Mesenchymal stem cell (in vitro differentiated cells and primary cell): Measurements from ENCODE around the gene DYNLT4.

Source experiments
- DNase-seq: peaks from one replicate; pipeline ENCODE4 v3.0.0-alpha.2; 2013
- H2AFZ ChIP-seq: one replicate; pipeline ENCODE4 v1.6.1; 2013; ENCODE audit warnings: low read depth, mild to moderate bottlenecking, control low read depth, inconsistent platforms, low read length, moderate library complexity
- H2AK5ac ChIP-seq: 2 replicates; pipeline ENCODE4 v1.6.1; 2013; ENCODE audit warnings: low read length, moderate library complexity, mild to moderate bottlenecking, inconsistent platforms; ENCODE audit not compliant: severe bottlenecking
- H2BK120ac ChIP-seq: one replicate; pipeline ENCODE4 v1.6.1; 2013; ENCODE audit warnings: low read depth, mild to moderate bottlenecking, inconsistent platforms, low read length, moderate library complexity
- H2BK12ac ChIP-seq, 2 experiments: one replicate each; pipeline ENCODE4 v1.6.1; 2013; ENCODE audit warnings: inconsistent platforms in 2 of 2, low read length in 2 of 2, mild to moderate bottlenecking in 2 of 2, moderate library complexity in 2 of 2, control low read depth in 1 of 2
- H2BK15ac ChIP-seq: one replicate; pipeline ENCODE4 v1.6.1; 2013; ENCODE audit warnings: mild to moderate bottlenecking, low read depth, inconsistent platforms; ENCODE audit not compliant: poor library complexity, severe bottlenecking
- H2BK5ac ChIP-seq: 2 replicates; pipeline ENCODE4 v1.6.1; 2013; ENCODE audit warnings: low read depth, mild to moderate bottlenecking, low read length, control low read depth, inconsistent platforms; ENCODE audit not compliant: poor library complexity, severe bottlenecking
- H3K14ac ChIP-seq, 2 experiments: one replicate each; pipeline ENCODE4 v1.6.1; 2013; ENCODE audit warnings: inconsistent platforms in 2 of 2, low read length in 2 of 2, control low read depth in 1 of 2, mild to moderate bottlenecking in 1 of 2, moderate library complexity in 1 of 2
- H3K18ac ChIP-seq, 2 experiments: one replicate each; pipeline ENCODE4 v1.6.1; 2013; ENCODE audit warnings: inconsistent platforms in 2 of 2, low read length in 2 of 2, control low read depth in 1 of 2, low read depth in 1 of 2, mild to moderate bottlenecking in 1 of 2
- H3K23ac ChIP-seq, 2 experiments: one replicate each; pipeline ENCODE4 v1.6.1; 2013; ENCODE audit warnings: inconsistent platforms in 2 of 2, low read length in 2 of 2, mild to moderate bottlenecking in 2 of 2, moderate library complexity in 2 of 2, control low read depth in 1 of 2
- H3K27ac ChIP-seq: 2 replicates; pipeline ENCODE4 v1.5.1; 2013; ENCODE audit warnings: mild to moderate bottlenecking, moderate library complexity, low read length, control low read depth, inconsistent platforms; ENCODE audit not compliant: poor library complexity, severe bottlenecking
- H3K27me3 ChIP-seq, 2 experiments: 2 replicates each; pipeline versions ENCODE4 v1.6.1 to v1.7.0; 2013; ENCODE audit warnings: low read length in 2 of 2, mild to moderate bottlenecking in 2 of 2, moderate library complexity in 2 of 2, control low read depth in 1 of 2, inconsistent platforms in 1 of 2; ENCODE audit not compliant: control insufficient read depth in 1 of 2, insufficient read depth in 1 of 2
- H3K36me3 ChIP-seq, 2 experiments: 2 replicates each; pipeline versions ENCODE4 v1.6.1 to v1.7.0; 2013; ENCODE audit warnings: low read length in 2 of 2, control low read depth in 1 of 2, inconsistent platforms in 1 of 2, low read depth in 1 of 2, mild to moderate bottlenecking in 1 of 2; ENCODE audit not compliant: insufficient read depth in 2 of 2, control insufficient read depth in 1 of 2
- H3K4ac ChIP-seq, 2 experiments: one replicate each; pipeline ENCODE4 v1.6.1; 2013; ENCODE audit warnings: inconsistent platforms in 2 of 2, low read length in 2 of 2, mild to moderate bottlenecking in 2 of 2, moderate library complexity in 2 of 2, control low read depth in 1 of 2, low read depth in 1 of 2
- H3K4me1 ChIP-seq: 2 replicates; pipeline ENCODE4 v1.6.1; 2013; ENCODE audit warnings: low read depth, low read length, control low read depth; ENCODE audit not compliant: control insufficient read depth, insufficient read depth
- H3K4me2 ChIP-seq: 2 replicates; pipeline ENCODE4 v1.6.1; 2013; ENCODE audit warnings: low read length, mild to moderate bottlenecking, inconsistent platforms; ENCODE audit not compliant: poor library complexity, severe bottlenecking
- H3K4me3 ChIP-seq, 2 experiments: 2 replicates each; pipeline versions ENCODE4 v1.5.1 to v1.7.0; 2013; ENCODE audit warnings: low read length in 2 of 2, mild to moderate bottlenecking in 2 of 2, control low read depth in 1 of 2, low read depth in 1 of 2; ENCODE audit not compliant: insufficient read depth in 1 of 2
- H3K79me1 ChIP-seq: replicated peaks from 2 replicates; pipeline ENCODE4 v1.6.1; 2013; ENCODE audit warnings: mild to moderate bottlenecking, control low read depth, low read length, inconsistent platforms; ENCODE audit not compliant: poor library complexity, severe bottlenecking
- H3K9ac ChIP-seq: 2 replicates; pipeline ENCODE4 v1.7.0; 2013; ENCODE audit warnings: mild to moderate bottlenecking, low read length, moderate library complexity
- H3K9me3 ChIP-seq: 2 replicates; pipeline ENCODE4 v1.7.0; 2013; ENCODE audit warnings: mild to moderate bottlenecking, low read length; ENCODE audit not compliant: control insufficient read depth
- H4K8ac ChIP-seq: one replicate; pipeline ENCODE4 v1.6.1; 2013; ENCODE audit warnings: inconsistent platforms, mild to moderate bottlenecking, low read length, moderate library complexity
- H4K91ac ChIP-seq: one replicate; pipeline ENCODE4 v1.6.1; 2013; ENCODE audit warnings: mild to moderate bottlenecking, low read length, inconsistent platforms
- WGBS: methylation state at CpG from one replicate; pipeline ENCODE4 v1.1.7; 2013; ENCODE audit warnings: mixed read lengths; 5-methylcytosine and 5-hydroxymethylcytosine counted together

DYNLT4 gene

GRCh38 chr1:44831516-44831915 lies 24.4 kb upstream of the DYNLT4 start:
- H3K4ac ChIP-seq = no peak overlapping the region
- H3K9ac ChIP-seq = no peak overlapping the region
- no peak for DNase-seq
- no peak overlapping the region for H2BK120ac ChIP-seq
- no peaks in the 10 kb centered on the region for H3K27me3 ChIP-seq
- WGBS = 83% methylated on average over 9 of the region's 9 CpGs
- no peak overlapping the region for H3K4me3 ChIP-seq
- no peak overlapping the region for H3K4me2 ChIP-seq
- peaks cover 4% of the 10 kb centered on the region for H3K4me1 ChIP-seq
- H4K8ac ChIP-seq = no peak overlapping the region
- H3K9me3 ChIP-seq = no peaks in the 10 kb centered on the region
- H3K27ac ChIP-seq = no peak overlapping the region
- no peak overlapping the region for H2BK12ac ChIP-seq
- no peak overlapping the region for H2AFZ ChIP-seq
- no peak overlapping the region for H3K23ac ChIP-seq
- H2BK5ac ChIP-seq = no peak overlapping the region
- H3K79me1 ChIP-seq = no peaks in the 10 kb centered on the region
- no peak overlapping the region for H3K14ac ChIP-seq
- H4K91ac ChIP-seq = no peak overlapping the region
- H3K36me3 ChIP-seq = no peaks in the 10 kb centered on the region
- no peak overlapping the region for H2AK5ac ChIP-seq
- H2BK15ac ChIP-seq = no peak overlapping the region
- H3K18ac ChIP-seq = no peak overlapping the region

- WGBS = 82% methylated on average over 10 of the region's 10 CpGs
- H3K4me3 ChIP-seq = no peak overlapping the region
Observed at GRCh38 chr1:44830900-44831304, 23.8 kb upstream of the DYNLT4 start.

GRCh38 chr1:44829506-44830384 lies 22.6 kb upstream of the DYNLT4 start:
- Histone ChIP-seq H2BK12ac (no peak overlapping the region), H2BK15ac (no peak overlapping the region), H3K18ac (no peak overlapping the region), H3K9ac (no peak overlapping the region), H2AK5ac (no peak overlapping the region), H2BK120ac (no peak overlapping the region), H3K27me3 (no peaks in the 10 kb centered on the region), H3K9me3 (no peaks in the 10 kb centered on the region), H3K4me2 (no peak overlapping the region), H2BK5ac (no peak overlapping the region), H3K14ac (no peak overlapping the region), H2AFZ (no peak overlapping the region), H3K36me3 (no peaks in the 10 kb centered on the region), H3K4me3 (no peak overlapping the region), H3K4me1 (peaks cover 6% of the 10 kb centered on the region), H3K4ac (no peak overlapping the region), H3K27ac (no peak overlapping the region), H4K8ac (no peak overlapping the region), H3K79me1 (no peaks in the 10 kb centered on the region), H4K91ac (no peak overlapping the region), H3K23ac (no peak overlapping the region)
- WGBS = 93% methylated on average over 12 of the region's 12 CpGs
- no peak for DNase-seq

More at GRCh38 chr1:44830900-44831304, 23.8 kb upstream of the DYNLT4 start:
- Histone ChIP-seq H4K91ac (no peak overlapping the region), H3K79me1 (no peaks in the 10 kb centered on the region), H3K36me3 (no peaks in the 10 kb centered on the region), H3K4me2 (no peak overlapping the region), H3K9me3 (no peaks in the 10 kb centered on the region), H2BK120ac (no peak overlapping the region), H2BK12ac (no peak overlapping the region), H3K23ac (no peak overlapping the region), H3K4ac (no peak overlapping the region), H3K4me1 (peaks cover 6% of the 10 kb centered on the region), H3K27ac (no peak overlapping the region), H3K27me3 (no peaks in the 10 kb centered on the region), H4K8ac (no peak overlapping the region), H2AK5ac (no peak overlapping the region), H2AFZ (no peak overlapping the region), H2BK5ac (no peak overlapping the region), H3K18ac (no peak overlapping the region), H3K9ac (no peak overlapping the region), H2BK15ac (no peak overlapping the region), H3K14ac (no peak overlapping the region)
- no peak for DNase-seq

- DNase-seq = no peak
- no peak overlapping the region for H3K4me2 ChIP-seq
- H3K4me1 ChIP-seq = peaks cover 6% of the 10 kb centered on the region
- H2AK5ac ChIP-seq = no peak overlapping the region
- no peak overlapping the region for H3K27ac ChIP-seq
- H2AFZ ChIP-seq = no peak overlapping the region
- WGBS = 94% methylated on average over 15 of the region's 15 CpGs
- H3K4ac ChIP-seq = no peak overlapping the region
- no peak overlapping the region for H3K9ac ChIP-seq
- H4K91ac ChIP-seq = no peak overlapping the region
- H4K8ac ChIP-seq = no peak overlapping the region
- H2BK15ac ChIP-seq = no peak overlapping the region
- H2BK120ac ChIP-seq = no peak overlapping the region
- no peak overlapping the region for H2BK5ac ChIP-seq
- H3K9me3 ChIP-seq = no peaks in the 10 kb centered on the region
- no peak overlapping the region for H3K18ac ChIP-seq
- no peak overlapping the region for H3K23ac ChIP-seq
- no peak overlapping the region for H2BK12ac ChIP-seq
- no peaks in the 10 kb centered on the region for H3K79me1 ChIP-seq
- no peaks in the 10 kb centered on the region for H3K27me3 ChIP-seq
- H3K4me3 ChIP-seq = no peak overlapping the region
- no peaks in the 10 kb centered on the region for H3K36me3 ChIP-seq
- no peak overlapping the region for H3K14ac ChIP-seq
Observed at GRCh38 chr1:44828841-44829440, 21.8 kb upstream of the DYNLT4 start.
